GDM1 (cell line): ENCODE measurements around the gene LDB2.

Source experiments
- DNase-seq: peaks from one replicate; lab custom pipeline; 2025; lab: John Stamatoyannopoulos, UW

Gene LDB2

GRCh38 chr4:16757080-16757521 lies 141.3 kb downstream of the LDB2 start:
- DNase-seq = no peak

- DNase-seq = no peak
These were observed 144.3 kb downstream of the LDB2 start for GRCh38 chr4:16754104-16754503.

GRCh38 chr4:16752150-16752549 lies 146.3 kb downstream of the LDB2 start:
- DNase-seq = no peak

GRCh38 chr4:16750882-16751642 lies 147.4 kb downstream of the LDB2 start:
- DNase-seq = no peak

- no peak for DNase-seq
These were observed 148.2 kb downstream of the LDB2 start for GRCh38 chr4:16750216-16750615.

GRCh38 chr4:16745887-16746286 lies 152.6 kb downstream of the LDB2 start:
- no peak for DNase-seq

GRCh38 chr4:16745009-16745635 lies 153.3 kb downstream of the LDB2 start:
- no peak for DNase-seq

- DNase-seq = no peak
These were observed 157.2 kb downstream of the LDB2 start for GRCh38 chr4:16741287-16741686.

- no peak for DNase-seq
These were observed 158.3 kb downstream of the LDB2 start for GRCh38 chr4:16739997-16740624.

GRCh38 chr4:16738558-16738957 lies 159.9 kb downstream of the LDB2 start:
- DNase-seq = no peak

- no peak for DNase-seq
These were observed 164.9 kb downstream of the LDB2 start for GRCh38 chr4:16733509-16733908.

GRCh38 chr4:16732741-16733140 lies 165.7 kb downstream of the LDB2 start:
- no peak for DNase-seq

- no peak for DNase-seq
These were observed 166.6 kb downstream of the LDB2 start for GRCh38 chr4:16731776-16732380.

GRCh38 chr4:16730522-16731205 lies 167.8 kb downstream of the LDB2 start:
- DNase-seq = no peak

- no peak for DNase-seq
These were observed 169.1 kb downstream of the LDB2 start for GRCh38 chr4:16729336-16729735.

GRCh38 chr4:16728849-16729248 lies 169.6 kb downstream of the LDB2 start:
- no peak for DNase-seq

- DNase-seq = no peak
These were observed 170.3 kb downstream of the LDB2 start for GRCh38 chr4:16728111-16728510.

GRCh38 chr4:16727218-16727617 lies 171.2 kb downstream of the LDB2 start:
- DNase-seq = no peak

- no peak for DNase-seq
These were observed 171.9 kb downstream of the LDB2 start for GRCh38 chr4:16726368-16727050.

GRCh38 chr4:16725252-16725651 lies 173.2 kb downstream of the LDB2 start:
- DNase-seq = no peak

GRCh38 chr4:16722416-16722815 lies 176.0 kb downstream of the LDB2 start:
- no peak for DNase-seq
